ENCODE measurements around the gene UBE2C. TPM values are rescaled to one million over a fixed set of nuclear protein-coding genes. Genes with fewer than 3 reads are reported as not detected.

The UBE2C gene
- total and polyA plus RNA-seq, 2 of the 8 experiments (the other 6 are each of a cell fraction or from before 2014, with no cell fraction given), result 243 to 326 TPM

DNA sequence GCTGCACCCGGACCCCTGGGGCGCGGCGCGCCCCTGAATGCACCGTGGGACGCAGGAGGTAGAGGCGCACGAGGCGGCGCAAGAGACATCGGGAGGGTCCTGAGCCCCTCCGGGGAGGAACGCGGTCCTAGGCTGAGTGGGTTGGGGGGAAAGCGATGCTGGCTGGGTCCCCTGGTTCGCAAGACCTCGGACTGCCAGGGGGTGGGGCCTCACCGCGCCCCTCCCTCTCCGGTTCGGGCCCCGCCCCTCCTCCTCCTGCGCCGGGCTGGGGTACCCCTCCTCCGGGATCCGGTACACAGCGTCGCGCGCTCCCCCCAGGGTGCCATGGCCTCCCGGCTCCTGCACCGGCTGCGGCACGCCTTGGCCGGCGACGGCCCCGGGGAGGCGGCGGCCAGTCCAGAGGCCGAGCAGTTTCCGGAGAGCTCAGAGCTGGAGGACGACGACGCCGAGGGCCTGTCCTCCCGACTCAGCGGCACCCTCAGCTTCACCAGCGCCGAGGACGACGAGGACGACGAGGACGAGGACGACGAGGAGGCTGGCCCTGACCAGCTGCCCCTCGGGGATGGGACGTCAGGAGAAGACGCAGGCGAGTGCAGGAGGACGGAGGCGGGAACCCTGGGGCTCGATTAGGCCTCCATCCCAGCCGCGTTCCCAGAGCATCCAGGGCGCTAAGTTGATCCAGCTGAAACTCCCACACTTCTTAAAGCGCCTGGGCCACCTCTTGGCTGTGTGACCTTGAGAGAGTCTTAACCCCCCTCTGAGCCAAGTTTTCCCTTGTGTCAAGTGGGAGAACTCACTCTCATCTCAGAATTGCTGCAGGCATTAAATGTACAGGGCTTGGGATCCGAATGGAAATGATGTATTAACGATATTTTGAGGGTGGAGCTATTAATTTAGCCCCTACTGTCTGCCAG lies 21.7 kb downstream of the UBE2C start:
- Histone ChIP-seq H2AK5ac (ENCODE audit: low read depth, low read length) (no peak overlapping the region), H2BK15ac (ENCODE audit: low read length) (no peak overlapping the region), H3K14ac (ENCODE audit: insufficient read length) (no peak overlapping the region), H3K27ac (ENCODE audit: low read depth, low read length) (peak overlapping the region; percentile 73; the same call in 1 of the 2 replicates), H2BK12ac (ENCODE audit: low read depth, low read length) (no peak overlapping the region), H3K4me2 (ENCODE audit: insufficient read depth in 1 of 2, low read depth in 2 of 2, low read length in 2 of 2) (peak overlapping the region; percentile 87 to 88), H2AFZ (ENCODE audit: low read length) (no peak overlapping the region), H3K79me2 (ENCODE audit: control insufficient read depth in 1 of 2, insufficient read depth in 2 of 2, low read length in 2 of 2) (peaks cover 0 to 11% of the 10 kb centered on the region in 2 experiments; a peak in 1 of 4 replicates), H4K91ac (replicated peaks; ENCODE audit: insufficient read length, low read length) (peak overlapping the region; percentile 75), H2BK20ac (ENCODE audit: low read length) (no peak overlapping the region), H4K5ac (ENCODE audit: insufficient read length, low read depth, low read length) (peak overlapping the region; percentile 93), H4K20me1 (replicated peaks in 1 of 2; ENCODE audit: control insufficient read depth in 1 of 2, insufficient read depth in 2 of 2, low read length in 2 of 2) (peaks cover 0 to 4% of the 10 kb centered on the region in 2 experiments), H3K4me1 (replicated peaks in 1 of 4; ENCODE audit: control insufficient read depth in 3 of 4, insufficient read depth in 4 of 4, low read length in 3 of 4) (peaks cover 0 to 17% (median 8%) of the 10 kb centered on the region in 4 experiments; a peak in 6 of 7 replicates), H3K9me3 (ENCODE audit: insufficient read depth in 2 of 2, low read depth in 1 of 2, low read length in 1 of 2) (no peaks in the 10 kb centered on the region), H3K27me3 (replicated peaks in 1 of 4; ENCODE audit: control insufficient read depth in 3 of 4, extremely low read depth in 1 of 4, insufficient read depth in 3 of 4, low read length in 3 of 4) (no peaks in the 10 kb centered on the region), H3K36me3 (ENCODE audit: control insufficient read depth in 2 of 4, insufficient read depth in 4 of 4, low read length in 3 of 4) (peaks cover 0 to 5% (median 0%) of the 10 kb centered on the region in 4 experiments; a peak in 1 of 8 replicates), H3K79me1 (ENCODE audit: low read depth, low read length) (peaks cover 9% of the 10 kb centered on the region), H3K56ac (replicated peaks; ENCODE audit: insufficient read length, low read depth, low read length) (peak overlapping the region; percentile 54), H2BK5ac (ENCODE audit: low read depth, low read length) (peak overlapping the region; percentile 83; the same call in 1 of the 2 replicates), H3K4me3 (ENCODE audit: extremely low read depth in 1 of 4, insufficient read depth in 2 of 4, low read depth in 3 of 4, low read length in 4 of 4) (peak overlapping the region; percentile 61 to 77 (median 74)), H4K8ac (ENCODE audit: extremely low read depth, insufficient read depth, low read length) (peak overlapping the region; percentile 90), H3K9ac (replicated peaks in 1 of 4; ENCODE audit: extremely low read depth in 1 of 4, low read depth in 3 of 4, low read length in 3 of 4) (peak overlapping the region; percentile 15 to 67 (median 54); a peak in 6 of 7 replicates), H3K23ac (ENCODE audit: insufficient read length) (no peak overlapping the region), H3K23me2 (ENCODE audit: low read depth, low read length) (peaks cover 8% of the 10 kb centered on the region; the same call in 1 of the 2 replicates), H3K4ac (replicated peaks; ENCODE audit: insufficient read length, low read depth, low read length) (peak overlapping the region; percentile 87), H3K18ac (ENCODE audit: extremely low read depth, low read length) (peak overlapping the region; percentile 88), H2BK120ac (replicated peaks; ENCODE audit: low read depth, low read length) (no peak overlapping the region)
- peak; percentile 59 to 93 for DNase-seq (ENCODE audit: low read depth in 1 of 2, low spot score in 2 of 2)
- CTCF ChIA-PET (ENCODE audit: partially characterized antibody), result interaction anchor here (0.6 to 2.1 kb wide), 8 partner anchors 10 to 1451 kb away, joined by 3 to 5 read pairs (median 3); no protein-coding TSS in a partner anchor
- FAIRE-seq, result no peak
- 8% methylated on average over 55 of the region's 71 CpGs; no CpG with 5 or more reads in 1 of the 2 experiments for WGBS, 2 experiments (ENCODE audit: extremely low coverage in 1 of 2, insufficient coverage in 1 of 2, insufficient read length in 1 of 2, insufficient replicate concordance in 2 of 2, low coverage in 1 of 2, low lambda C conversion rate in 2 of 2, missing lambda C conversion rate in 1 of 2)
- POLR2A ChIA-PET (ENCODE audit: partially characterized antibody), result interaction anchor here (0.6 to 13.8 kb wide), 18 partner anchors 9 to 138 kb away, joined by 3 to 178 read pairs (median 4); partner anchors contain the start of genes ACOT8, PCIF1, UBE2C and ZNF335
- 0 out of 2 replicates have a peak, but pooled peaks have one; percentile 6 for TF ChIP-seq EGR1 (IDR thresholded peaks at IDR 0.05; ENCODE audit: borderline replicate concordance, low read depth, low read length)
- TF ChIP-seq HDAC2 (IDR thresholded peaks at IDR 0.05; ENCODE audit: borderline replicate concordance in 1 of 2, low read depth in 2 of 2, low read length in 2 of 2), result 0 out of 4 replicates have a peak, but pooled peaks of 1 of the 2 experiments have one; percentile 21
- no peak for TF ChIP-seq RAD21 (IDR thresholded peaks at IDR 0.05 in 1 of 2, conservative IDR thresholded peaks at IDR 0.05 in 1 of 2; ENCODE audit: low read depth in 2 of 2, low read length in 2 of 2)
- no peak for TF ChIP-seq POU5F1 (IDR thresholded peaks at IDR 0.05; ENCODE audit: low read depth, low read length)
- TF ChIP-seq RFX5 (IDR thresholded peaks at IDR 0.05; ENCODE audit: borderline replicate concordance, low read depth, low read length), result no peak
- TF ChIP-seq POLR2A (IDR thresholded peaks at IDR 0.05; ENCODE audit: control extremely low read depth in 1 of 2, low read depth in 2 of 2, low read length in 2 of 2), result peak in 1 of 2 experiments; percentile 74; a peak in 2 of 3 replicates
- no peak for TF ChIP-seq EZH2 (IDR thresholded peaks at IDR 0.05; ENCODE audit: low read depth, low read length, severe bottlenecking)
- peak; percentile 86 for TF ChIP-seq PHF8 (conservative IDR thresholded peaks at IDR 0.05; ENCODE audit: low read depth, low read length)
- no peak for TF ChIP-seq NRF1 (IDR thresholded peaks at IDR 0.05; ENCODE audit: low read depth, low read length)

All from H1 (cell line).